ENCODE measurements around the gene PCOLCE2.

PCOLCE2 gene

DNA sequence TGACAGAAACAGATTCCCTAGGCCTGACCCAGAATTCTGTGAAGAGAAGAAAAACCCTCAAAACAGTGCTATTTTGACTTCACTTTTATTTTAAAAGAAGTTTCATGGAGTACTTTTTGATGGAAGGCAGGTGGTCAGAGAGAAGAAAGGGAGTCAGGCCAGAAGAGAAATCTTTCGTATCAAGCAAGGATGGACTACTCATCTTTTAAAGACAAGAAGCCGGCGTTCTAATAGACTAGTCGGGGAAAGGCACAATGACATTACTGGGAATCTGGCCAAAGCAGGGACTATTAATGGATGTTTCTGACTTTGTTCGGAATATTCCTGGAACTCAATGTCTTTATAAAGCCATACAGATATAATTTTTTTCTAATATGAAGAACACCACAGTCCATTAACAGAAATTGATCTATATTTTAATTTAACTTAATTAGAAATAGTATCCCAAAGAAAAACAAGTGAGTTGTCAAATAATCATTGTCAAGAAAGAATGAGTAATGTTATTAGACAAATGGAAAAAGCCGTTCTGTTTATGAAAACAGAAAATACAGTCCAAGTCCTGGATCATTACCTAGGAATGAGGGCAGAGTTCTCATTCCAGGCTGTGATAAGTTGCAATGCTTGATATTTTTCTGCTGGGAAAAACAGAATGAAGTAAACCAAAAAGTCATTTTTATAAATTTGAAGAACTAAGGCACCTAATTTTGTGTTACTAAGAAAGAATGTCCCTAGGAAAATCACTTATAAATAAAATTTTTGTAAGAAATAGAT, 23.7 kb upstream of the PCOLCE2 start:
- Histone ChIP-seq H4K20me1 (ENCODE audit: insufficient read depth, low read length) (no peaks in the 10 kb centered on the region), H3F3A (ENCODE audit: insufficient read depth, low read length) (no peaks in the 10 kb centered on the region), H3K36me3 (ENCODE audit: insufficient read depth, low read length) (no peaks in the 10 kb centered on the region), H2AFZ (ENCODE audit: low read length) (no peak overlapping the region; the same call in 1 of the 2 replicates), H3K9ac (ENCODE audit: low read length) (no peak overlapping the region), H3K4me2 (ENCODE audit: low read length) (no peak overlapping the region), H3K27me3 (ENCODE audit: insufficient read depth, low read length) (peaks cover 3% of the 10 kb centered on the region; the same call in 1 of the 2 replicates), H3K27ac (ENCODE audit: low read depth, low read length, poor library complexity, severe bottlenecking) (no peak overlapping the region), H3K4me1 (ENCODE audit: insufficient read depth, low read length, severe bottlenecking) (no peaks in the 10 kb centered on the region), H3K9me3 (ENCODE audit: low read length) (no peaks in the 10 kb centered on the region), H3K4me3 (ENCODE audit: low read depth, low read length, poor library complexity, severe bottlenecking) (no peak overlapping the region), H3K79me2 (ENCODE audit: insufficient read depth, low read length) (no peaks in the 10 kb centered on the region), H3K9me2 (ENCODE audit: low read depth, low read length) (no peaks in the 10 kb centered on the region)
- no peak for TF ChIP-seq EZH2 (IDR thresholded peaks at IDR 0.05; ENCODE audit: borderline replicate concordance, low read length)
- TF ChIP-seq, protein P1, sequence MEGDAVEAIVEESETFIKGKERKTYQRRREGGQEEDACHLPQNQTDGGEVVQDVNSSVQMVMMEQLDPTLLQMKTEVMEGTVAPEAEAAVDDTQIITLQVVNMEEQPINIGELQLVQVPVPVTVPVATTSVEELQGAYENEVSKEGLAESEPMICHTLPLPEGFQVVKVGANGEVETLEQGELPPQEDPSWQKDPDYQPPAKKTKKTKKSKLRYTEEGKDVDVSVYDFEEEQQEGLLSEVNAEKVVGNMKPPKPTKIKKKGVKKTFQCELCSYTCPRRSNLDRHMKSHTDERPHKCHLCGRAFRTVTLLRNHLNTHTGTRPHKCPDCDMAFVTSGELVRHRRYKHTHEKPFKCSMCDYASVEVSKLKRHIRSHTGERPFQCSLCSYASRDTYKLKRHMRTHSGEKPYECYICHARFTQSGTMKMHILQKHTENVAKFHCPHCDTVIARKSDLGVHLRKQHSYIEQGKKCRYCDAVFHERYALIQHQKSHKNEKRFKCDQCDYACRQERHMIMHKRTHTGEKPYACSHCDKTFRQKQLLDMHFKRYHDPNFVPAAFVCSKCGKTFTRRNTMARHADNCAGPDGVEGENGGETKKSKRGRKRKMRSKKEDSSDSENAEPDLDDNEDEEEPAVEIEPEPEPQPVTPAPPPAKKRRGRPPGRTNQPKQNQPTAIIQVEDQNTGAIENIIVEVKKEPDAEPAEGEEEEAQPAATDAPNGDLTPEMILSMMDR (IDR thresholded peaks at IDR 0.05; ENCODE audit: low read length) = no peak

DNA sequence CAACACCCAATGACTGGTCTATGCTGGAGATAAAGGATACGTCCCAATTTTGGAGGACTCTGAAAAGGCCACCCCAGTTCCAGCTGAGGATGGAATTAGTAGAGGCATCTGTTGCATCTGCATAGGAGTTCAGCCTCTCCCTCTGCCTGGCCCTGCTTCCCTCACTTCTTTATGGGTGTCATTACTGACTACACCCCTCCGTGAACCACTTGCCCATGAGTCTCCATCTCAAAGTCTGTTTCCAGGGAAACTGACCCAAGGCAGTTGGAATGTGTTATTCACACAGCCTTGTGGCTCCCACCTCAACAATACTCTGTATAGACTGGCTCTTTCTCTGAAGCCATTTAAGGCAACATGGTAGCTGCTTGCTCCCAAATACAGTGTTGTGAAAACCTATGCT, 21.4 kb upstream of the PCOLCE2 start:
- TF ChIP-seq EZH2 (IDR thresholded peaks at IDR 0.05; ENCODE audit: borderline replicate concordance, low read length) = no peak
- TF ChIP-seq, protein P1 (IDR thresholded peaks at IDR 0.05; ENCODE audit: low read length) = no peak
- no peaks in the 10 kb centered on the region for H3F3A ChIP-seq (ENCODE audit: insufficient read depth, low read length)
- no peak overlapping the region for H3K4me3 ChIP-seq (ENCODE audit: low read depth, low read length, poor library complexity, severe bottlenecking)
- no peaks in the 10 kb centered on the region for H3K9me2 ChIP-seq (ENCODE audit: low read depth, low read length)
- H3K9ac ChIP-seq (ENCODE audit: low read length) = no peak overlapping the region
- H3K4me1 ChIP-seq (ENCODE audit: insufficient read depth, low read length, severe bottlenecking) = peaks cover under 1% of the 10 kb centered on the region
- H3K36me3 ChIP-seq (ENCODE audit: insufficient read depth, low read length) = no peaks in the 10 kb centered on the region
- no peaks in the 10 kb centered on the region for H4K20me1 ChIP-seq (ENCODE audit: insufficient read depth, low read length)
- no peak overlapping the region for H3K4me2 ChIP-seq (ENCODE audit: low read length)
- no peaks in the 10 kb centered on the region for H3K79me2 ChIP-seq (ENCODE audit: insufficient read depth, low read length)
- H3K9me3 ChIP-seq (ENCODE audit: low read length) = no peaks in the 10 kb centered on the region
- H3K27me3 ChIP-seq (ENCODE audit: insufficient read depth, low read length) = peaks cover 3% of the 10 kb centered on the region; the same call in 1 of the 2 replicates
- H2AFZ ChIP-seq (ENCODE audit: low read length) = no peak overlapping the region
- H3K27ac ChIP-seq (ENCODE audit: low read depth, low read length, poor library complexity, severe bottlenecking) = no peak overlapping the region

DNA sequence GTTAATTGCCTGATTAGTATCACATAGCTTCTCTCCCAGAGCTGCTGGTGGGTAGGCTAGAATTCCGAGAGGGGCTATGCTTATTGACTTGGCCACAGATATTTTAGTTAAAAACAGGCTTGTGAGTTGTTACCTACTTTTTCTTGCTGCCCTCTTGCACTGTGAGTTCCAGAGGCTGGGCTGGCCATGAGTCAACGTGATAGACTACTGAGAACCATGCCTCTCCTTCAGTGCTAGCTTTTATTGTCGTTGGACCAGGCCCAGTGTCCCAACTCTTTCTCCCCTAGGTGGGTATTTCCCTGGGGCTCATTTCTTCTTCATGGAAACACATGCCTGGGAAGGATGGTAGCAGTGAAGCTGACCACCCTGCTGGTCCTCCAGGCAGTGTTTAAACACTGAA, 20.4 kb upstream of the PCOLCE2 start:
- Histone ChIP-seq H3K36me3 (ENCODE audit: insufficient read depth, low read length) (no peaks in the 10 kb centered on the region), H3K4me3 (ENCODE audit: low read depth, low read length, poor library complexity, severe bottlenecking) (no peak overlapping the region), H3K9ac (ENCODE audit: low read length) (no peak overlapping the region), H3K27me3 (ENCODE audit: insufficient read depth, low read length) (peaks cover 3% of the 10 kb centered on the region; the same call in 1 of the 2 replicates), H2AFZ (ENCODE audit: low read length) (no peak overlapping the region), H4K20me1 (ENCODE audit: insufficient read depth, low read length) (no peaks in the 10 kb centered on the region), H3K79me2 (ENCODE audit: insufficient read depth, low read length) (no peaks in the 10 kb centered on the region), H3K9me3 (ENCODE audit: low read length) (no peaks in the 10 kb centered on the region), H3K27ac (ENCODE audit: low read depth, low read length, poor library complexity, severe bottlenecking) (no peak overlapping the region), H3F3A (ENCODE audit: insufficient read depth, low read length) (no peaks in the 10 kb centered on the region), H3K4me2 (ENCODE audit: low read length) (no peak overlapping the region), H3K9me2 (ENCODE audit: low read depth, low read length) (no peaks in the 10 kb centered on the region), H3K4me1 (ENCODE audit: insufficient read depth, low read length, severe bottlenecking) (peaks cover 8% of the 10 kb centered on the region)
- TF ChIP-seq, protein P1 (IDR thresholded peaks at IDR 0.05; ENCODE audit: low read length) = no peak
- TF ChIP-seq EZH2 (IDR thresholded peaks at IDR 0.05; ENCODE audit: borderline replicate concordance, low read length) = no peak
